GM18505 (cell line): ENCODE data around the gene AGPS.
"Not testable (repeated sequence)": the region's sequence is repeated elsewhere in the genome, so short reads cannot be mapped to it uniquely, and the experiment has no call there.

ENCODE experiments used
- ATAC-seq: cut with Tn5 transposase; IDR thresholded peaks from one replicate; pipeline ENCODE4 v1.9.1; 2021; ENCODE audit not compliant: unreplicated experiment
- POLR2A ChIP-seq: IDR thresholded peaks from 4 replicates; pipeline ENCODE4 v1.6.1; 2011; ENCODE audit warnings: borderline replicate concordance; ENCODE audit not compliant: insufficient read depth, insufficient read length; ENCODE audit errors: extremely low read depth

AGPS gene

DNA sequence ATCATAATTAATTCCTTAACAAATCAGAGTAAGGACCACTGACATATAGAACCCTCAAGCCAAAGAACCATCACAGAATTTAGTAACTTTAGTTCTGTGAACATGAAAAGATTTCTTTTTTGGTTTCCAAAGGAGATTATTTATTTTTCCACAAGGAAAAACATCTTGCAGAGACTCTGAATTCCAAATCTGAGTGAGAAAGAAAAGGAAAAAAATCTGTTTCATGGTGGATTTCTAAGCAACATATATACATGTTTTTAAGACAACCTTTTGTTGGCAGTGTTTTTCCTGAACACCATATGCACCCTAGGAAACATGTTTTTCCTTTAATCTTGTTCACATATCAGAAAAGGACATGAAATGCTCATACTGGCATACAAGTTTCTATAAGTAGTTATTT, 149.8 kb downstream of the AGPS start:
- no peak for TF ChIP-seq POLR2A
- ATAC-seq = no peak

DNA sequence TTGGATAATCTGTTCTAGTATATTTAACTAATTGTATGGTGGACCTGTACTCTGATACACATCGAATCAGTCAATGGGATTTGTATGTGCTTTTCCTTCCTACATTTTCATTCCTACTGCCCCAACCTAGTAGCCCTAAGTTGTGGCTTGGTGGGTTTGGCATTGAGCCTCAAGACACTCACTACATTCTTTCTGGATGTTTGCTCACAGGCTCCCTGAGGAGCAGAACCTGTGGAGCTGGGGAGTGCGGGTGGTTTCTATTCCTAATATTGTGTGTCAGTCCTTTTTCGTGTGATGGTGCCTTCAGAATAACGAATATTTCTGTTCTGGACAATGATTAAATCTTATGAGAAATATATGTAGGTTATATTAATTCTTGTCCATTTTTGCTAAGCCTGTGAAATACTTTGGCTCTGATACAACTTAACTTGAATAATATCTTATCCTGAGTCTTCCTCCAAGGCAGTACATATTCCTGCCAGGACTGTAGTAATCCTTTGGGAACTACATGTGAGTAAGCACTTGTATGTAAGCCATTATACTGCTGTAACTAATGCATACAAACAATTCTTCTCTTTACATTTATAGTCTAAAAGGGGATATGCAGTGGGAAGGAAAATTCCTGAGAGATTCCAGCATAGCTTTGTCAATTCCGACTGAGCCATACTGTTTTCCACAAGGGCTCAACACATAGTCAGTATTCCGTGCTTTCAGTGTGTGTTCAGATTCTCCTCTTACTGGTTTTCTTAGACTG, 150.6 kb downstream of the AGPS start:
- TF ChIP-seq POLR2A = no peak
- ATAC-seq = no peak

DNA sequence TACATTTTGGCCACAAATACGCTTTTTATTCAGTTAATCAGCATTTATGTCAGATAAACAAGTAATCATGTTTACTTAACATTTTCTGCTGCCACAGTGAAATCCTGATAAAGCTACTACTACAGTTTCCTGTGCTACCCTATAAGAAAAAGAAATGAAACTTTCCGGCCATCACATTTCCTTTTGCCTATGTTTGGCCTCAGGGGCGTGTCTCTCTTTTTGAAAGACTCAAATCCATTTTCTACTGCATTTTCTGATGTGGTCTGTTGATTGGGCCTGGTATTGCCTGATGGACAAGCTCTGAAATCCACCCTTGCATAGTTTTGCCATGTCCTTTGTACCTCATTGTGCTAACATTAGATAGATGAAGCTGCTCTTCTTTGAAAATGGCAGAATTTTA, 152.6 kb downstream of the AGPS start:
- ATAC-seq = no peak
- TF ChIP-seq POLR2A = no peak

DNA sequence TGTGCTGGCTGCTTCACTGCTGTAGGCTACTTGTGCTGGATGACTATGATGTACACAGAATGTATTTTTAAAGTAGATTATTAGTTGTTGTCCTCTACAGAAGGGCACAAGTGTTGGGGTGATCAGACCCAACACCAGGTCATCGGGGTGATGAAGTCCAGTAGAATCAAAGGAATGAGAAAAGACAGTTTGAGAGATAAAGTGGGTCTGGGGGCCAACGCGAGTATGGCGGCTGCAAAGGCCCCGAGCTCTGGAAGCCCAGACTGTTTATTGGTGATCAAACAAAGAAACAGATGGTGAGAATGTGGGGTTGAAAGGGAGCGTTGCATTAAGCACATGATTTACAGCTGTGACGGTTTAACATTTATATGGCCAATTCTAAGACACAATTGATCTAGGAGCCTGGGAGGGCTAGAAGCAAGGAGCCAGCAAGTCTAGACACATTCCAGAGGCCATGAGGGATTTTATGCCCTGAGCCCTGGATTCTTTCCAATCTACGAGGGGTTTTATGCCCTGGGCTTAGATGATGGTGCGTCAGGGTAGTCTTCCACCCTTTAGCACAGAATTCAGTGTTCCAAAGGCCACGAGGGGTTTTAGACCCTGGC, 153.5 kb downstream of the AGPS start:
- no peak for ATAC-seq
- no peak for TF ChIP-seq POLR2A

DNA sequence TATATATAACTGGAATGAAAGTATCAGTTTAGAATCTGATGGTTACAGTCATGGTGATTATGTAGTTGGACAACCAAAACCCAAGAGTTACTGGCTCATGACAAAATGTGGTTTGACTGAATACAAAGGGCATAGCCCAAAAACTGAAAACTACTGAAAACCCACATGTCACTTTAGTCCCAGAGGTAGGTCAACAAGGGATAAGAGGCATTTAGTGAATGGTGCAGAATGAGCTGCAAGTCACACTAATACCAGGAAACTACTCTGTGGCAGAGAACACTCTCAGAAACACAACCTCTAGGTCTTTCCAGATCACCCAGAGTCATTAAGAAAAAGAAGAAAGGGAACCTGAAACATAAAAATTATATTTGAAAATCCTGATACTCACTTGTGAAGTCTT, 154.5 kb downstream of the AGPS start:
- no peak for TF ChIP-seq POLR2A

DNA sequence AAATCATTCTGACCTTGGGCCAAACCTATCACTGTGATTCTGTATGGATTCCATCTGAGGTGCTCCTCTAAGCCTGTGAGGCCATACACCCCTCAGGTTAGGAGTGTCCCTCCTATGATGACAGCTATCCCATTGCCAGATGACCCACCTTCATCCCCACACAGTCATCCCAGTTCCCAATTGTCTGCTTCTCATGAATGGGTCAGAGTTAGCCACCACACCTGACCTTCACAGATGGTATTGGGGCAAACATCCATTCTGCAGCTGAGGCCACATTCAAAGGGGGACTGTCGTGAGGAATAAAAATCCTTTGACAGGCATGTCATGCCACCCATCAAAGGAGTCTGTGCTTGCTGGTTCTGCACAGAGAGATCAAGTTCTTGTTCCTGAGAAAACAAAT, 155.2 kb downstream of the AGPS start:
- ATAC-seq = no peak
- TF ChIP-seq POLR2A = no peak

More for the DNA sequence above, 154.5 kb downstream of the AGPS start:
- ATAC-seq = peak; percentile 94

DNA sequence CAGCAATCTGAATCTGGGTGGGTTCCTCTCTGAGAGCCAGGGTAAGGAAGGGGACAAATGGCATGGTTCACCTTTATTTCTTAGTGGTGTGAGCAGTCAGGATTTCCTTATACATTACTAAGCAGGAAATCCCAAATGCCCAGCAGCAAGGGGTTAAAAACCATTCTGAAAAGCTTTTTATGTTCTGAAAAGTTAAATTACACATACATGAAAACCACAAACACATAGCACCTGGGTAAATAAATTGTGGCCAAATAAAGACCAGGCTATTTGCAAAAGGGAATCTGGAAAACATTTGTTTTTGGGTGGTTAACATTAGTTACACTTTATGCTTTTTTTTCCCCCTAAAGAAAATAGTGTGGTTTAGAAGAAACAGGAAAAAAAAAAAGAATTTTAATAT, 156.1 kb downstream of the AGPS start:
- ATAC-seq = no peak
- TF ChIP-seq POLR2A = no peak

DNA sequence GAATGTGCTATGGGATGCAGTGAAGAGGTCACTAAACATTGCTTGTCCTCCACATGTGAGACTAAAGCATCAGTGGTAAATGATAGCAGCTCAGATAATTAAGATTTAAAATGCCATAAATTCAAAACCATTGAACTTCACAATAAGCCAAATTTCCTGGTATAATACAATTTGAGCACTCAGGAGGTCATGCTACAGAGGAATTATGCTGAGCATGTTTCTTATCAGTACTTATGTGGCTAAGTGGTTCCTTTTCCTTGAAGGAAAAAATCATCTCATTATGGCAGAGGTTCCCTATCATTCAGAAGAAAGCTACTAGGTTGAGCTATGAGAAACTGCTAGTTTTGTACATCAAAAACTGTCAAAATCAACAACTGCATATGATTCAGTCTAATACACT, 156.6 kb downstream of the AGPS start:
- no peak for ATAC-seq
- no peak for TF ChIP-seq POLR2A

DNA sequence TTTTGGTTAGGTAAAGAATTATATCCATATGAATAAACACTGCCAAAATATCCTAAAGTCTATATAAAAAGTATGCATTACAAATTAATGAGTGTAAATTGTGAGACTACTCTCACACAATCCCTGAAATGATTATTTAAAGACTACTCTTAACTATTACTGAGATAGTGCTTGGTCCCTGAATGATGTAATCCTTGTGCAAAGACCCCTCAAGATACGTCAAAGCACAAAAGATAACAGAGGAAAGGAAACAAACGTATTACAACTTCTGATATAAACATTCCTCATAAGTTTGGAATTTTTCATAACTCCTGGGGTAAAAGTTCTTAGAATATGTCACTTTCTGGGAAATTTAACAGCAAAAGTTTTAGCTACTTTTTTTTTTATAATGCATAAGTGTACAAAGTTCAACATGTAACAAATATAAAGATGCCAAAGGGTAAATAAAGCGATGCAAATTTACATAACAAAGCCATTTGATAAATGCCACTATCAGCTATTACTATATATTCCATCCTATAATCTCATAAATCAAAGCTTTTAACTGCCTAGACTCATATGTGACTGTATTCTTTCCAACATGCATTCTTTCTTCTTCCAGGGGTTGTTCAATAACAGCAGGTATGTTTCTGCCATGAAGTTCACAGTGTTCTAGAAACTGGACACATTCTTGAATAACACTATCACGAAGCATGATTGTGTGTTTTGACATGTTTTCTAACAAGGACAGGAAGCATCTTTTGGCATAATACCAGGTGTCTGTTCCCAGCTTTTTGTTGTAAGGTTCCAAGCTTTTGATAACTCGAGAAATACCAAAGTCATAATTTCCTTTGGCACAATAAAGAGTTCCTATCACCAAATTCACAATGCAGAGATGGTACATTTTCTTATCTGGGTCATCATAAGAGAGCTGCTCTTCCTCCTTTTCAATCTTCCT, 158.0 kb downstream of the AGPS start:
- no peak for TF ChIP-seq POLR2A
- no peak for ATAC-seq

DNA sequence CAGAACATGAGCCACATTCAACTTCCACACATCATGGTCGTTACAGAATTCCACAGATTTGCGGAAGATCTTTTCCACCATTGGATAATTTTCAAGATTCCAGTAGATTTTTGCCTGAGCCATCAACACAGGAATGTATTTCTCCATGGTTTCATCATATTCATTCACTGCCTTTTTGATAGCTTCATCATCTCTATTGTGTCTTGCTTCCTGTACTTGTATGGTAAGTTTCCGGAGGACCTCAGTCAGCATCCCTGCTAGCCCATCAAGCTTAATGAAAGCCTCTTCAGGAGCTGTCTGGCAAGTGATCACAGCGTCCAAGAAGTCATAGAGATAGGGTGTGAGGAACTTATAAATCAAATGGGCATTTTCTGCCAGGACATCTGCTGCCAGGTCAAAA, 158.8 kb downstream of the AGPS start:
- ATAC-seq = not testable (repeated sequence)

DNA sequence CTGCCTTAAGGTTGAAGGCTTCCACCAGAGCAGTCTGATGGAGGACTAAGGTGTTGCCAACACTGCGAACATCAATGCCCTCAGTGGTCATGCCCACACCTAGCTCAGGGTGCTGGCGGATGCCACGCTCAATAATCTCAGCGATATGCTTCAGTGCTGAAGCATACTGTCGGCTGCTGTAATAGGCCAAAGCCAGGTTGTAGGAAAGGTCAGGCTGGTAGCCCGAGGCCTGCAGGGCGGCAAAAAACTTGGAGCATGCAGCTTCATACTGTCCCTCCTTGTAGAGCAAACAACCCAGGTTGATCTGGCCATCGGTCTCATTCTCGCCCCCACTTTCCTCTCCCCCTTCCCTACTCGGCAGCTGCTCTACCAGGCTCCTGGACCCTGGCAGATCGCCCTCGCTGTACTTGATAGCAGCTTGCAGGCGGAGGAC, 159.4 kb downstream of the AGPS start:
- TF ChIP-seq POLR2A = no peak
- no peak for ATAC-seq

DNA sequence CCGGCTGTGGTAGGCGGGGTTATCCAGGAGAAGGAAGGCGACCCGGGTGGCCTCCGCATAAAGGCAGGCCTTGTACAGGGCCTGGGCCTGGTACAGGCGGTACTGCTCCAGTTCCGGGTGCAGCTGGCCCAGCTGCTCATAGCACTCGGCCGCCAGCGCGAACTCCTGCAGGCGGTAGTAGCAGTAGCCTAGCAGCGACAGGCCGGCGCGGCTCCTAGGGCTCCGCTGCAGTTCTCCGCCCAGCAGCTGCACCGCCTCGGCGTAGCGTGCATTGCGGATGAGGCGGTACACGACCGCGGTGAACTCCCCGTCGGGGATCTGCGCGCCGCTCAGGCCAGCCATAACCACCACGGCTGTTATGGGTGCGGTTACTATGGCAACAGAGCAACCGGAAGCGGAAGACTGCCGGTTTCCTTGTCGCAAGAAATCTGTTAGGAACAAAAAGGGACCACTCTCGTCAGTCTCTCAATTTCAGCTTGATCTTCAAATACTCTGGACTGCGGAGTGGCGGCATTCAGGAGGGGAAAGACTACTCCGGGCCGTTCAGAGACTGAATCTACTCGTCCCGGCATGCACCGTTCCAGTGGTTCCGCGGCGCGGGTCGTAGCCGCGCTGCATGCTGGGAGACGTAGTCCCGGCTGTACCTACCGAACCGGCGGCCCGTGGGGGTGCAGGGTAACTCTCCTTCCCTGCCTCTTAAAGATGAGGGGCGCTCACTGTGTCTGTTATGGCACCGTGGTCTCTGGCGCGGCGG, 160.0 kb downstream of the AGPS start:
- ATAC-seq = peak; percentile 95
- no peak for TF ChIP-seq POLR2A
